ENCODE data around the gene AP5S1. TPM values are rescaled to one million over a fixed set of nuclear protein-coding genes. Genes with fewer than 3 reads are reported as not detected.

Gene AP5S1
- total RNA-seq, 1 experiment from 2014 or later = 2.8 TPM

GRCh38 chr20:3818155-3819151 is 1.9 kb upstream of the AP5S1 start:
- Mint-ChIP-seq H3K27me3 (ENCODE audit: low read depth) (no peaks in the 10 kb centered on the region), H3K9me3 (no peaks in the 10 kb centered on the region), H3K4me3 (no peak overlapping the region), H3K27ac (peak overlapping the region; percentile 11; the same call in 1 of the 2 replicates), H3K36me3 (no peaks in the 10 kb centered on the region), H3K4me1 (peaks cover 28% of the 10 kb centered on the region)
- no peak for TF ChIP-seq AFF4 (CRISPR knock-in tag; IDR thresholded peaks at IDR 0.05; ENCODE audit: borderline replicate concordance)
- TF ChIP-seq CTCF (IDR thresholded peaks at IDR 0.05) = peak; percentile 43
- peak; percentile 56; the same call in 1 of the 2 replicates for TF ChIP-seq GABPB1 (CRISPR knock-in tag; IDR thresholded peaks at IDR 0.05)
- ChIA-PET POLR2A (interaction anchor here (0.6 to 1.7 kb wide), 5 partner anchors 19 to 69 kb away, joined by 3 to 8 read pairs (median 4); partner anchors contain the start of gene SPEF1), CTCF (interaction anchor here (0.6 to 6.6 kb wide), 28 partner anchors 10 to 253 kb away, joined by 3 to 92 read pairs (median 5); partner anchors contain the start of genes ADAM33, ADISSP, CDC25B and CENPB)
- ATAC-seq (peak; percentile 43), DNase-seq (ENCODE audit: low spot score) (peak; percentile 75)

- no peak for TF ChIP-seq ZMAT4 (CRISPR knock-in tag; IDR thresholded peaks at IDR 0.05)
- TF ChIP-seq CREB1 (CRISPR knock-in tag; IDR thresholded peaks at IDR 0.05) = 0 out of 2 replicates have a peak, but pooled peaks have one; percentile 7
- Mint-ChIP-seq H3K9me3 (no peaks in the 10 kb centered on the region), H3K27ac (peak overlapping the region; percentile 63; the same call in 1 of the 2 replicates)
These were observed 818 bp upstream of the AP5S1 start for GRCh38 chr20:3819411-3820047.

GRCh38 chr20:3820901-3821727 is 767 bp downstream of the AP5S1 start:
- H3K27me3 Mint-ChIP-seq (ENCODE audit: low read depth) = no peaks in the 10 kb centered on the region
- H3K9me3 Mint-ChIP-seq = no peaks in the 10 kb centered on the region
- peak overlapping the region; percentile 78 for H3K4me3 Mint-ChIP-seq
- H3K4me1 Mint-ChIP-seq = peaks cover 22% of the 10 kb centered on the region
- no peaks in the 10 kb centered on the region for H3K36me3 Mint-ChIP-seq
- POLR2A ChIA-PET = interaction anchor here (1.0 to 1.3 kb wide), 3 partner anchors 21 to 44 kb away, joined by 3 to 5 read pairs (median 4); no protein-coding TSS in a partner anchor
- peak overlapping the region; percentile 97 for H3K27ac Mint-ChIP-seq
- CTCF ChIA-PET = interaction anchor here (0.6 to 6.6 kb wide), 28 partner anchors 10 to 271 kb away, joined by 3 to 92 read pairs (median 5); partner anchors contain the start of genes ADISSP, CDC25B, CENPB and MAVS
- TF ChIP-seq ESRRA (CRISPR knock-in tag; IDR thresholded peaks at IDR 0.05; ENCODE audit: borderline replicate concordance) (no peak), ARID4B (CRISPR knock-in tag; IDR thresholded peaks at IDR 0.05; ENCODE audit: borderline replicate concordance) (0 out of 2 replicates have a peak, but pooled peaks have one; percentile 9)
- DNase-seq (ENCODE audit: low spot score) (no peak), ATAC-seq (no peak)

More at GRCh38 chr20:3819411-3820047, 818 bp upstream of the AP5S1 start:
- H3K27me3 Mint-ChIP-seq (ENCODE audit: low read depth) = no peaks in the 10 kb centered on the region
- H3K4me1 Mint-ChIP-seq = peaks cover 28% of the 10 kb centered on the region
- ATAC-seq = no peak
- H3K36me3 Mint-ChIP-seq = no peaks in the 10 kb centered on the region
- POLR2A ChIA-PET = interaction anchor here (0.6 to 1.7 kb wide), 6 partner anchors 19 to 70 kb away, joined by 3 to 8 read pairs (median 4); partner anchors contain the start of gene SPEF1
- CTCF ChIA-PET = interaction anchor here (0.8 to 6.6 kb wide), 15 partner anchors 9 to 253 kb away, joined by 3 to 92 read pairs (median 15); partner anchors contain the start of genes ADISSP, CDC25B, CENPB and SPEF1
- no peak for DNase-seq (ENCODE audit: low spot score)
- H3K4me3 Mint-ChIP-seq = peak overlapping the region; percentile 64

All from WTC11 (cell line).